HG03097 (cell line): ENCODE results near the gene P3H4.

Source experiments
- ATAC-seq: cut with Tn5 transposase; IDR thresholded peaks from one replicate; pipeline ENCODE4 v1.9.1; 2021; ENCODE audit not compliant: unreplicated experiment, low FRiP score

Gene P3H4

GRCh38 chr17:41773731-41774193, 38.0 kb downstream of the P3H4 start:
- no peak for ATAC-seq

DNA sequence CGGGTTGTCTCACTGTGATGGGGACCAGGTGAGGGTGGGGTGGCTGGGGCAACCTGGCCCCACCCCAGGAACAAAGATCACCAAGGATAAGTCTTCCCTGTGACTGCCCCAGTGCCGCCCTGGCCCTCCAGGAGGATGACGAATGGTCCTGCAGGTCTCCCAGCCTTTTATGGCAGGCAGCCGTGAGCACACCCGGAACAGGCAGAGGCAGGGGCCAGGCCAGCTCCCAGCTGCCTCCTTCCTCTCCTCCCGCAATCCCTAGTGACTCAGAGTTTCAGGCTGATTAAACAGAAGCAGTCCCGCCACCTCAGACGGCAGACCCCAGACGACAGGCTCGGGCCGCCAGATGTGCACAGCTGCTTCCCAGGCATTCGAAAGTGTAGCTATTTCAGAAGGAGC, 38.6 kb downstream of the P3H4 start:
- no peak for ATAC-seq

DNA sequence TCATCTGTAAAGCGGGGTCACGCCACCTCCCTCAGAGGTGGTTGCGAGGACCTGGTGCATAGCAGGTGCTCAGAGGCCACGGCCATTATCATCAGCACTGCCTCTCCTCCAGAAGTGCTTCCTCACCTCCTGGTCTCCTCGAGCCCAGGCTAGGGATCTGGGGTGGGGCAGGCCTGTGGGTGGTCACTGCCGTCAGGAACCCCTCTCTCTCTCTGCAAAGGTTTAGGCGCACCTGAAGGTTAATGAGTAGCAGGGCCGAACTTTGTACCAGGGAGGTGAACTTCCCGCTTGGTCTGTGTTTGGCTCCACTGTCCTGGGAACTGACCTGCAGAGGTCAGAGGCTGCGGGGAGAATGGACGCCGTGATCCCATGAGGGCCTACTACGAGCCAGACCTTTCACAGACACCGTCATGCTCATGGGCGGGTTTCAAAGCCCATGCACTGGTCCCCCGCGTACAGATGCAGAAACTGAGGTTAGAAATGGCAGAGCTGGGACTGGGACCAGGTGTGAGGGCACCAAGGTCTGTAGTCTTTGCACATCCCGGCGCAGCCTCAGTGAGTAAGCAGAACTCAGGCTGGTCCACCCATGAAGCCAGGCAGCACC, 39.1 kb downstream of the P3H4 start:
- ATAC-seq, result no peak

GRCh38 chr17:41772218-41772585, 39.5 kb downstream of the P3H4 start:
- no peak for ATAC-seq

DNA sequence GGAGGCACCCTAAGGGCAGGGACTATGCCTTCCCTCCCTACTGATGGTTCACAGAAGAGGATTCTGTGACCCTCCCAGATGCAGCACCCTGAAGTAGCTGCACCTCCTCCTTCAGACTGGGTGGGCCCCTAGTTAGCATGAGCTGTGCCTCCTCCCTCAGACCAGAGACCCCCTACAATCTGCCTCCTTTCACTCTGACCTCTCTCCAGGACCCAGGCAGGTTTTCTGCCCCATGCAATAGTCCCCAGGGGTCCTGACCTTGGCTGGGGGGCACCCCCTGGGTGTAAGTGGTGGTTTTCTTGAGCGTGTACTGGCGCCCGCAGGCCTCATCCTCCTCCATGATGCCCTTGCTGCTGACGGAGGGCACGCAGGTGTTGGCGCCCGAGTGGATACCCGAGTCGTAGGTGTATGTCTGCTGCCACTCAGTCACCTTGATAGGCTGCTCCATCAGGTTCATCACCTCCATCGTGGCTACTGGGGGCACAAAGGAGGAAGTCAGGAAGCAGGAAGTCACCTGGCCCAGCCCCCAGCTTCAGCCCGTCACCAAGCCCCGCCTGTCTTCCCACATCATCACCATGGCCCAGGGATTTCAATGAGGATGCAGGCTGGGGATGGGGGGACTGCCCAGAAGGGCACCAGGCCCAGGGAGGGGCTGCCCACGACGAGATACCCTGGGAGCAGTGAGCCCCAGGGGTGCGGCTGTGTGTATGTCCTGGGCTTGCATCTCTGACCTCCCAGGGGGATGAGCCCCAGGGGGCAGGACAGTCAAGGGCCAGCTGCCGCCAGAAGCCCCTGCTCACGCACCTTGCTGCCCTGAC, 40.2 kb downstream of the P3H4 start:
- no peak for ATAC-seq

GRCh38 chr17:41769985-41770384, 41.8 kb downstream of the P3H4 start:
- no peak for ATAC-seq

DNA sequence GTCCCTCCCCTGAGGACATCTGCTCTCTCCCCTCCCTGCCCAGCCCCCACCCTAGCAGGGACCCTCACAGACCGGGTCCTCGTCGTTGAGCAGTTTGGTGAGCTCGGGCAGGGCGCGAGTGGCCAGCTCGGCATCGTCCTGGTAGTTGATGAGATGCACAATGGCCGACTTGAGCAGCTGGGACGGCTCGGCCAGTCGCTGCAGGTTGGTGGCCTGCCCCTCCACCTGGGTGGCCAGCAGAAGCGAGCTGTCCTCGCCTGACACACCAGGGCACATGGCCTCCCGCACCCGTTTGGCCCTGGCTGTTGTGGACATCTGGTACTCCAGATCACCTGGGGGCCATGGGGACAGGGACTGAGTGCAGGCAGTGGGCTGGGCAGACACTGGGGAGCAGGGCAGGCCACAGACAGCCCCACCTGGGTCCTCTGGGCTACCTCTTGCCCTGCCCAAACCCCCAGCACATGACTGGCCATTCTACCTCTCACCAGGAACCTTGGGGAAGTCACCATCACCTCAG, 42.3 kb downstream of the P3H4 start:
- no peak for ATAC-seq

GRCh38 chr17:41768682-41769288, 43.0 kb downstream of the P3H4 start:
- no peak for ATAC-seq

DNA sequence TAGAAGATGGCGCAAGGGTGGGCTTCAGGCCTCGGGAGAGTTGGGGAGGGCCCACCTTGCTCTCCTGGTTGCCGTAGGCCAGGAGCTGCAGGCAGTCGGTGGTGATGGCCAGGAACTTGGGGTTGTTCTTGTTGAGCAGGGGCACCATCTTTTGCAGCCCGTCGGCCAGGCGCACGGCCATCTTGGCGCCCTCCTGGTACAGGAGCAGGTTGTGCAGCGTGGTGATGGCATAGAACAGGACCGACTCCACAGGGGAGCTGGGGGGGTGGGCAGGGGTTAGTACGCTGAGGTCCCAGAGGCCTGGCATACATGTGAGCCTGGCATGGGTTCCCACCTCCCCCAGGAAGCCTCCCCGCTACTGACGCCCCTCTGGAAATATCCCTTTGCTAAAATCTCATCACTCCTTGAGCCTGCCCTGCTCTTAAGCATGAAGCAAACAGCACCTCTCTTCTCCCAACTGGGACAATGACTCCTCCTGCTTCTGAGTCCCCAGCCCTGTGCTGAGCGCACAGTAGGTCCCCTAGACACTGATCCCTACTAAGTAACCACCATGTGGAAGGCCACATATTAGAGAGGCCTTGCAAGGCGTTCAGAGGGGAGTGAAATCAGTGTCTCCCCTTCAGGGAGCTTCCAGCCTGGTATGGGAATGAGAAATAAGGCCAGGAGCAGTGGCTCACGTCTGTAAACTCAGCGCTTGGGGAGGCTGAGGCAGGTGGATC, 44.3 kb downstream of the P3H4 start:
- no peak for ATAC-seq

DNA sequence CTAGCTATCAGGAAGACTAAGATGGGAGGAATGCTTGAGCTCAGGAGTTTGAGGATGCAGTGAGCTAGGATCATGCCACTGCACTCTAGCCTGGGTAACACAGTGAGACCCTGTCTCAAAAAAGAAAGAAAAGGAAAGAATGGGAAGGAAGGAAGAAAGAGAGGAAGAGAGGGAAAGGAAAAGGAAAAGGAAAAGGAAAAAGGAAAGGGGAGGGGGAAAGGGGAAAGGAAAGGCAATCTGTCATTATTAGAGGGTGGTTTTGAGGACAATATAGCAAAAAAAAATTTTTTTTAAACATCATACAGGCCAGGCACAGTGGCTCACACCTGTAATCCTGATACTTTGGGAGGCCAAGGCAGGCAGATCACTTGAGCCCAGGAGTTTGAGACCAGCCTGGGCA, 45.6 kb downstream of the P3H4 start:
- no peak for ATAC-seq

- ATAC-seq, result no peak
Measured at GRCh38 chr17:41763327-41763726, 48.4 kb downstream of the P3H4 start.

DNA sequence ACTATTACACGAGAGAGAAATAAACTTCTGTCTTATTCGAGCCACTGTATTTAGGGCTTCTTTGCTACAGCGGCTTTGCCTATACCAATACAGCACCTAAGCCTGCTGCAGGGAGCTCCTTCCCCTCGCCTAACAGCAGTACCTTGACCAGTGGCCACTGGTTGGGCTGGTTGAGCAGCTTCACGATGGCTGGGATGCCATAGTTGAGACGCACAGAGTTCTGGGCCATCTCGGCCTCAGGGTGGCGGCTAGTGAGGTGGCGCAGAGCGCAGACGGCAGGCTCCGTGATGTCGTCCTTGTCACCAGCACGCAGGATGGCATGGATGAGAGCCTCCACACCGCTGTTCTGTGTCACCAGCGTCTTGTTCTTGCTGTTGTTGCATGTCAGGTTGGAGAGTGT, 48.9 kb downstream of the P3H4 start:
- ATAC-seq, result no peak

DNA sequence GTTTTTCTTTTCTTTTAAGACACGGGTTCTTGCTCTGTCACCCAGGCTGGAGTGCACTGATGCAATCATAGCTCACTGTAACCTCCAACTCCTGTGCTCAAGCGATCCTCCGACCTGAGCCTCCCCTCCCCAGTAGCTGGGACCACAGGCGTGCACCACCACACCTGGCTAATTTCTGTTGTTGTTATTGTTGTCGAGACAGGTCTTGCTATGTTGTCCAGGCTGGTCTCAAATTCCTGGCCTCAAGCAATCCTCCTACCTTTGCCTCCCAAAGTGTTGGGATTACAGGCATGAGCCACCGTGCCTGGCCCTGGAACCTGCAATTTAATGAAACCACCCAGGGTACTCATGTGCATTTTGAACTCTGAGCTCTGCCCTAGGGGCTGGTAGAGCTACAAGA, 49.4 kb downstream of the P3H4 start:
- no peak for ATAC-seq

DNA sequence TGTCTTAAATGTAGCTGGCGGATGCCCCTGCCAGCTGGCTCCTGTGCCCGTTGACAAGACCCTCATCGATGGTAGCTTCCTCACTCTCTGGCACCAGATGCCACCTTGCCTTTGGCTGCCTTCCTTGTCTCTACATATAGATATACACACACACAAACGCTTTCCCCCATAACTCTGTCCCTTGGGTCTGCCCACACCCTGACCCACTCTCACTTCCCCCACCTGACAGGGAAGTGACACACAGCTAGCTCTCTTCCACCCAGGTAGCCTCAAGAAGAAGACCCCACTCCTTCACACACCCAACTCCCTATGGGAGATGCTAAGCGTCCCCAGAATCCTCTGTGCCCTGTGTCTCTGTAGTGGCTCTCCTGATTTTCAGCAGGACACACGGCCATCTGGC, 50.9 kb downstream of the P3H4 start:
- ATAC-seq, result no peak

- no peak for ATAC-seq
Measured at GRCh38 chr17:41758601-41759000, 53.1 kb downstream of the P3H4 start.

DNA sequence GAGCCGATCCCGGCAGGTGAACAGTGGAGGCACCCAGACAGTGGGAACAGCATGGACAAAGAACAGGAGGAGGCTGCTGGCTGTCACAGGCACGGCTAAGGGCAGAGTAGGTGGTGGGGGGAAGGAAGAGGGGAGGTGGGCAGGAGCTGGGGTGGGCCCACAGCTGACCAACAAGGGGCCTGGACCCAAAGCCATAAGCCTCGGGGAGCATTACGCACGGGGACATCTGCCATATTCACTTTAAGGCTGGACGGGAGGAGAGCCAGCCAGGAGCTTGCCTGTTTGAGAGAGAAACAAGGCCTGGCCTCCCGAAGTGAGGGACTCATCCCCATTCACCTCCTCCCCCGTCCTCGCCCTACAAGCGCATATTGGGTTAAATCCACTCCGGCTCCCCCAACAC, 57.7 kb downstream of the P3H4 start:
- ATAC-seq, result no peak
